HPDE6-E6E7 (cell line): ENCODE measurements around the gene IL3.

Experiments used
- DNase-seq: peaks from one replicate; pipeline ENCODE4 v3.0.0; 2011; ENCODE audit warnings: missing footprints; ENCODE audit errors: extremely low spot score

IL3 gene

GRCh38 chr5:132025403-132025971, 35.0 kb upstream of the IL3 start:
- DNase-seq, result no peak

DNA sequence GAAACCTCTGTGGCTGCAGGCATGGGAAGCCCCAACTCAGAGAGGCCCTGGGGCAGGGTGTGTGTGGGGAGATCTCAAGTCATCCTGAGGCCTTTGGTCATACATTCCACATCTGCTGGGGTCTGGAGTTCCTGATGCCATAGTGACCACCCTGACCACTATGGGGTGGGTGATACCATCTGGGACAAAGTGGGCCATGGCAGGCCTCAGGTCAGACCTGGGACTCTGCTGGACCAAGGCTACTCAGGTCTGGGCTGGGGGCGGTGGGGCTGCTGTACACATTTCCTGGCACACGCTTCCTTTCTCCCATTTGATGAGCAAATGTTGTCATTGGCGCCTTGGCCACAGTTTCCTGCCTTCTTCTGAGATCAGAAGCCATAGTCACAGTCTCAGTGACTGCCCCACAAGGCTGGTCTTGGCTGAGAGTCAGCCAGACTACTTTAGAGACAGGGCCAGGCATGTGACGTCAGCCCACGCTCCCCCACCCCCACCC, 33.9 kb upstream of the IL3 start:
- DNase-seq, result no peak

- no peak for DNase-seq
Measured at GRCh38 chr5:132027027-132027426, 33.4 kb upstream of the IL3 start.

DNA sequence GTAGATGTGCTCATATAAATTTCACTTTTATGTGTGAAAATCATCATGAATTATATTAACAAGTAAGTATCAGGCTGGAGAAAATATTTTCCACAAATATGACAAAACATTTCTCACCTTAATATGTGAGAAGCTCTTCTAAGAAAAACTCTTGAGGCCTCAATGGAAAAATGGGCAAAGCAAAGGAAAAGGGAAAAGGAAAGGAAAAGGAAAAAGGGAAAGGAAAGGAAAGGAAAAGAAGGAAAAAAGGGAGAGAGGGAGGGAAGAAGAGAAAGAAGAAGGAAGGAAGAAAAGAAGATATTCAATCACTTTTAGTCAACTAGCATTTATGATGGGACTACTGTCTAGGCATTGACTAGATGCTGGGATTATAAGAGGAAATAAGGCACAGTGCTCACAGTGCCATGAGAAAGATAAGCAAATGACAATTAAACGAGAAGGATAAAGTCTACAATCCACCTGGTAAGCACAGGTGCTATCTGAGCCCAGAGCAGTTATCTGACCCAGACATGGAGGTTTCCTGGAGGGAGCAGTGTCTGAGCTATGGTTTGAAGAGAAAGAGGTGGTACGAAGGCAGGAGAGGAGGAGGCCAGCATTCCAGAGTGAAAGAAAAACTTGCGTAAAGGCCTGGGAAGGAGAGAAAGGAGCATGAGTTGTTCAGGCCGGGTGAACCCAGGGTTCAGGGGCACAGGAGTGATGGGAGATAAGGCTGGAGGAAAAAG, 30.7 kb upstream of the IL3 start:
- no peak for DNase-seq

DNA sequence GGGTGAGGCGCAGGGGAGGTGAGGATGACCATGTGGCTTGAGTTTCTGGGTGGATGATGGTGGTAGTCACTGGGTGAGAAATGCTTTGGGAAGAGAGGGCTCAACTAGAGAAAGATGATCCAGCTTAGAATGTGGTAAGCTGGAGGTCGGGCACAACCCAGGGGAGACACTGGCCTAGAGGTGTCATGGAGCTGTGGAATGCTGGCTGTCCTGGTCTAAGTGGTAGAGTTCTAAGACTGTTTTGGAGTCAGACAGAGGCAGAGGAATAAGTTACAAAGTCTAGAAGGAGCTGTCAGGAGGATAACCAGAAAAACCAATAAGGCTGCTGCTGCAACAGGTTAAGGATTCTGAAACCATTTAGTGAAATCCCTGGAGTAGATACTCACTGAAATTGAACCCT, 29.8 kb upstream of the IL3 start:
- DNase-seq, result no peak

GRCh38 chr5:132032196-132032595, 28.3 kb upstream of the IL3 start:
- DNase-seq, result no peak

DNA sequence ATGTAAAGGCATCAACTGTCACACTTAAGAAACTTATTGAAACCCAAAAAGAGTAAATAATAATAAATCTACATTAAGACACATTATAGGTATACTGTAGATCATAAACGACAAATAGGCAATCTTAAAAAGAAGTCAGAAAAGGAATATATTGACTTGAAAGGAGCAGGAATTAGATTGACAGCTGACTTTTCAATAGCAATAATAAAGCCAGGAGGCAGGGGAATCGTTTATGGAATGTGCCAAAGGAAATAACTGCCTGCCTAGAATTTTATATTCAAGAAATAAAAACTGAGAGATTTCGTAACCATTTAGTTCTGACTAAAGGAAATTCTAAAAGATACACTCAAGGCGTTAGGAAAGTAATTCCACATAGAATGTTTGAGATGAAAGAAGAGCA, 27.3 kb upstream of the IL3 start:
- DNase-seq, result no peak

DNA sequence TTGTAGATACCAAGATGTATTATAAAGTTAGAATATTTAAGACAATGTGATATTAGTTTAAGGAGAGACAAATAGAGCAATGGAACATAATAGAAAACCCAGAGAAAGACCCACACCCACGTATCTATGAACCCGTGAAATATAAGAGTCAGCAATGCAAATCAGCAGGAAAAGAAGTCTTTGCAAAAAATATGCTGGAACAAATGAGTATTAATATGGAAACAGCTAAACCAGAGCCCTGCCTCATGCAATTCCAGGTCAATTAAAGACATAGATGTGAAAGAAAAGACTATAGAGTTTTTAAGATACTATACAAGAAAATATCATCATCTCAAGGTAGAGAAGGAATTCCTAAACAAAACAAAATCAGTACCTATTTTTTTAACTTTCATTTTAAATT, 23.1 kb upstream of the IL3 start:
- DNase-seq, result no peak

DNA sequence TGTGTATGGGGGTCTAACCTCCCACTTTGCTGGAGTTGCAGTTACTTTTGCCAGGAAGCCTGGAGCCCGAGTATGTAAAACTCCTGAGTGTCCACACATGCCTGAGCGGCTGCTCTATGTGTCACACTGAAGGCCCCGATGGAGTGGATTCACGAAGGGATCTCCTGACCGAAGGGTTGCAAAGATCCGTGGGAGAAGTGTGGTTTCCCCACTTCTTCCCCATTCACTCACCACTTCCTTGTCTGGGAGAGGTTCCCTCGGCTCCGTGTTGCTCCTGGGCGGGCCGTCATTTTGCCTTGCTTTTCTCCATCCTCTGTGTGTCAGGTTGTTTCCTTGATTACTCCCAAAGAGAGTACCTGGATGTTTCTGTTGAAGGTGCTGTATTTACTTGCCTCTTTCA, 16.2 kb upstream of the IL3 start:
- DNase-seq, result no peak

DNA sequence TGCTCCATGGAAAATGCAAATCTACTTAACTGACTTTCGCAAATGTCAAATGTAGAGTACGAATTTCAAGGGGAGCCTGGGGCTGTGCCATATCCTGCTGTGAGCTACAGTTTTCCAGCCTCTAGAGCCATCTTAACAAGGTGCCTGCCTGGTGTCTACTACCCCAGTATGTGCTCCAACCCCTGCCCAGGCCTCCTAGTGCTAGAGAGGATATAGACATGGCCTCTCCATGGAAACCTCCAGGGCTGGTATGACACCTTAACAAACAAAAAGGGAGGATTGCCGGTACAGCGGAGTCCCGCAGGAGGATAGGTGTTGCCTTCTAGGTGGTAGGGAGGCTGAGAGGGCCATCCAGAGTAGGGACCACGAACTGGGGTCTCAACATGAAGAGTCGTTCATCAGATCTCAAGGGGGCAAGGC, 13.6 kb upstream of the IL3 start:
- DNase-seq, result no peak

- DNase-seq, result no peak
Measured at GRCh38 chr5:132049093-132049492, 11.4 kb upstream of the IL3 start.

DNA sequence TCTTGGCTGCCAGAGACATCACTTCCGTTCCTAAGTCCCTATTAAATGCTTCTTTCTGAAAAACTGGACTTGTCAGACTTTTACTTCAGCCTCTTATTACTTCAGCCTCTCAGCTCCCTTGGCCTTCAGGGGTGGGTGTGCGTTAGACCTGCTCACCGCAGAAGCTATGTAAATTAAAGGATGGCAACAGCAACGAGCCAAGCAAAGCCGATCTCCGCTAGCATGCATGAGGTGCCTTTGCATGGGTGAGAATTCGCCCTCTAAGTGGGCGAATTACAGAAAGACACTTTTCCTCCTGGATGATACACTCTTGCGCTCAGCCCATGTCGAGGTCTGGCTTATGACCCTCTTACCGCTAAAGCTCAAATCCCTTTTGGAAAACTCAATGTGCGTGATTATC, 10.9 kb upstream of the IL3 start:
- no peak for DNase-seq

GRCh38 chr5:132050136-132050535, 10.3 kb upstream of the IL3 start:
- DNase-seq, result no peak

DNA sequence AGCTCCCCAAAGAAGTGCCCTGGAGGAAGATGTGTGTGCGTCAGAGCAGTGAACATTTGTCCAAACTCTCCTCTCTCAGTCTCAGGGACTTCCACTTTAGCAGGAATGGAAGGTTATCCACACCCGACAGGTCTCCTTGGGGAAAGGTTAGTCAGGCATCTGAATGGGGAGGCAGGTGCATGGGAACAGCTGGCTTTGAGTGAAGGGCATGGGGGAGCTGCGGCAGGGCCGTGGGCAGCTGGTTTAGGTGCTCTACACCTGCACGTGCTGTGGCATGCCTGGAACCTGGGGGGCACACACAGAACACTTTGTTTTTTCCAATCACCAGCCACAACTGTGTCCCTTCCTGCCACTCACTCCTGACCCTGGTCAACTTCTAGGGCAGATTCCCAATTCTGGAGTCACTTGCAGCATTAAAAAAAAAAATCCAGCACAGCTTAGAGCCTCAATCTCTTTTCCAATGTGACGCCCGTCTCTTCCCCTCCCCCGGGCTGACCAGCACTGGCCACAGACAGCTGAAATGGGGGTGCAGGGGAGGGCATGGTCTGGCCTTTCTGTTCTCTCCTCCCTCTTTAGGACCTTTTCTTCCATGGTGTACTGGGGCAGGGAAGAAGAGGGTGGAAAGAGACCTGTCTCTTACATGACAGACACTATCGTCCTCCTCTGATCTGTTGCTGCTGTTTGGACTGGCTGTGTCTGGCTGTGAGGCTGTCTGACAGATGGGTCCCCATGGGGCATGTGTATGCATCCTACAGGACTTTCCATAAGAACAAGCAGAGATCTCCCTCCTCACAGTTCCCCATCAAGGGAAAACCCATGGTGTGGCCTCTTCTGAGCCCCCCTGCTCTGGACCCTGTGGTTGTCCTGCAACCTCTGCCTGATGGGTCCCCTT, 9.5 kb upstream of the IL3 start:
- no peak for DNase-seq

- DNase-seq, result no peak
Measured at GRCh38 chr5:132052520-132052919, 7.9 kb upstream of the IL3 start.

DNA sequence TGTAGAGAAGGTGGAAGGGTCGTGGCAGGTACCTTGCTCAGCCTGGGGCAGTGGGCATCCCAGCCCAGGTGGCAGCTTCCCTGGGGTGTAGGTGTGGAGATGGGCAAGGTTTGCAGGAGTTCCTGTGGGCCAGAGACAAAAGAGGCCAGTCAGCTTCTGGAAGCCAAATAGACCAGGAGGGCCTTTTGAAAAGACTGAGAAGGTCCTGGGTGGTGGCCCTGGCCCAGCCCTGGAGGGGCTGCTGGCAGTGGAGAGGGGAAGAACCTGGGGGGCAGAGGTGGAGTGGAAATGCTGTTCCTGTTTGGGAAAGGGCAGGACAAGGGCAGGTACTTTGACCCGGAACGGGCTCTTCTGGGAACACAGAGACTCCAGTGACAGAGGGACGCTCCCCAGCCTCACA, 7.0 kb upstream of the IL3 start:
- no peak for DNase-seq

DNA sequence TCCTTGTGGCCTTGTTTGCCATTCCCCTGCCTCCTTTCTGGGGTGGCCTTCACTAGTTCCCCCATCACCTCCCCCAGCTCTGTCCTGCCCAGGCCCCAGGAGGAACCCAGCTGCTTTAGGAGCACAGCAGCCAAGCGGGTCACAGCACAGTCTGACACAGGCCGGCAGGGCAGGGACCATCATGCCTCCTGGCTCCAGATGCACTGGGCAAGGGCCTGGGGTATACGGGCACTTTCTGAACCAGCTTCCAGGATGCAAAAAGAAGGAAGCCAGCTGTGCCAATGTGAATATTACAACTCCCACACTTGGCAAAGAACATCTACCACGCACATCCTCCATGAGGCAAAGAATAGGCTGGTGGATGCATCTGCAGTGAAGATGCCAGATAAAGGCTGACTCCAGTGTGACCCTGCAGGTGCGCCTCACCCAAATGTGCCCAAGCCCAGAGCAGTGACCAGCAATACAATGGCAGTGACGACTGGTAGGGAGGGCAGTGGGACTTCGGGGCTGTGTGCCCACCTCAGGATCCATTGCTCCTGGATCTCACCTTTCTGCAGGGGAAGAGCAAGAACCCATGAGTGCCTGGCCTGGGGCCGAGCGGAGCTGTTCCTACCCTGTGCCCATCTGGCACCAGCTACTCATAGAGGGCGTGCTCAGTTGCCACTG, 6.3 kb upstream of the IL3 start:
- DNase-seq, result no peak

GRCh38 chr5:132054697-132055440, 5.6 kb upstream of the IL3 start:
- no peak for DNase-seq

GRCh38 chr5:132055441-132055807, 5.0 kb upstream of the IL3 start:
- no peak for DNase-seq

- no peak for DNase-seq
Measured at GRCh38 chr5:132055808-132056609, 4.4 kb upstream of the IL3 start.
